ENCODE results near the gene KCNJ9. TPM values are rescaled to one million over a fixed set of nuclear protein-coding genes. Genes with fewer than 3 reads are reported as not detected.

KCNJ9 gene
- total and polyA plus RNA-seq, 2 of the 4 experiments (the other 2 are of a cell fraction), result not detected

- ChIA-PET CTCF (no interaction called here), POLR2A (ENCODE audit: unreplicated experiment) (no interaction called here)
- H2BK15ac ChIP-seq (ENCODE audit: low read depth, low read length), result no peak overlapping the region
- H3K9ac ChIP-seq (ENCODE audit: low read depth, low read length), result no peak overlapping the region
- no peak overlapping the region for H3K4me2 ChIP-seq (ENCODE audit: low read depth, low read length)
- no peak overlapping the region for H2AK5ac ChIP-seq (ENCODE audit: low read depth, low read length)
- in situ Hi-C loops (cut with MboI; ENCODE audit: low sequenced_read_pairs), result no loop called here
- no peak overlapping the region for H4K91ac ChIP-seq (ENCODE audit: insufficient read depth, low read depth, low read length)
- no peaks in the 10 kb centered on the region for H3K9me1 ChIP-seq (ENCODE audit: insufficient read depth, low read length)
- no TSS peak for BruUV-seq (replicated peaks)
- no peak overlapping the region for H3K27ac ChIP-seq (ENCODE audit: insufficient read depth, low read length)
- H2BK20ac ChIP-seq (ENCODE audit: low read depth, low read length), result no peak overlapping the region
- ATAC-seq (ENCODE audit: low read depth) (no peak), DNase-seq (no peak)
- no peaks in the 10 kb centered on the region for H4K20me1 ChIP-seq (ENCODE audit: insufficient read depth, low read length)
- no peak overlapping the region for H3K14ac ChIP-seq (replicated peaks; ENCODE audit: low read depth, low read length)
- H3K4ac ChIP-seq (ENCODE audit: low read depth, low read length), result no peak overlapping the region
- 100% methylated on average over 2 of the region's 5 CpGs; no CpG with 5 or more reads in 1 of the 2 experiments for WGBS, 2 experiments (ENCODE audit: extremely low coverage in 2 of 2, insufficient read length in 1 of 2)
- H4K5ac ChIP-seq (ENCODE audit: low read depth, low read length), result no peak overlapping the region
- no peak overlapping the region for H3K4me3 ChIP-seq (ENCODE audit: insufficient read depth, low read depth, low read length)
- TF ChIP-seq CEBPB (IDR thresholded peaks at IDR 0.05; ENCODE audit: low read depth, low read length) (no peak), CHD1 (IDR thresholded peaks at IDR 0.05; ENCODE audit: low read depth, low read length) (no peak), USF2 (IDR thresholded peaks at IDR 0.05; ENCODE audit: low read depth, low read length) (no peak), MAZ (IDR thresholded peaks at IDR 0.05; ENCODE audit: borderline replicate concordance, low read depth, low read length) (no peak), SMC3 (IDR thresholded peaks at IDR 0.05; ENCODE audit: low read depth, low read length) (no peak), RCOR1 (IDR thresholded peaks at IDR 0.05; ENCODE audit: insufficient replicate concordance, low read length) (no peak), RAD21 (IDR thresholded peaks at IDR 0.05; ENCODE audit: low read length) (no peak), CTCF (conservative IDR thresholded peaks at IDR 0.05; ENCODE audit: low read depth, low read length) (no peak), RFX5 (IDR thresholded peaks at IDR 0.05; ENCODE audit: low read depth, low read length) (no peak), NFE2L2 (IDR thresholded peaks at IDR 0.05; ENCODE audit: low read depth, low read length) (no peak), ELK1 (IDR thresholded peaks at IDR 0.05; ENCODE audit: borderline replicate concordance, low read depth, low read length) (no peak), MXI1 (IDR thresholded peaks at IDR 0.05; ENCODE audit: borderline replicate concordance, low read depth, low read length) (no peak), BHLHE40 (IDR thresholded peaks at IDR 0.05; ENCODE audit: low read depth, low read length) (no peak), POLR2A (IDR thresholded peaks at IDR 0.05; ENCODE audit: low read depth, low read length) (no peak), MAFK (IDR thresholded peaks at IDR 0.05; ENCODE audit: low read depth, low read length) (no peak), FOS (IDR thresholded peaks at IDR 0.05; ENCODE audit: low read depth, low read length) (no peak)
- H3K36me3 ChIP-seq (ENCODE audit: control insufficient read depth, insufficient read depth, low read length), result no peaks in the 10 kb centered on the region
- no peaks in the 10 kb centered on the region for H3K4me1 ChIP-seq (ENCODE audit: control insufficient read depth, insufficient read depth, low read length)
- no peak overlapping the region for H2BK5ac ChIP-seq (ENCODE audit: low read depth, low read length, poor library complexity, severe bottlenecking)
- H4K8ac ChIP-seq (ENCODE audit: low read depth in 2 of 2, low read length in 2 of 2), result no peak overlapping the region
- no peak overlapping the region for H3K23ac ChIP-seq (ENCODE audit: low read depth, low read length)
- peaks cover 51% of the 10 kb centered on the region for H3K27me3 ChIP-seq (ENCODE audit: control insufficient read depth, insufficient read depth, low read length)
- dilution Hi-C loops (cut with HindIII; ENCODE audit: low sequenced_read_pairs, unreplicated experiment), result no loop called here
- no peak overlapping the region for H3K56ac ChIP-seq (ENCODE audit: extremely low read depth, insufficient read depth, low read length)
- H2AFZ ChIP-seq (replicated peaks; ENCODE audit: low read length, poor library complexity), result no peak overlapping the region
- intact Hi-C loops (cut with micrococcal nuclease), result no loop called here
- no peak overlapping the region for H3K18ac ChIP-seq (ENCODE audit: low read depth, low read length)
- no peaks in the 10 kb centered on the region for H3K9me3 ChIP-seq (ENCODE audit: control insufficient read depth, insufficient read depth, low read length)
- no peaks in the 10 kb centered on the region for H3K79me1 ChIP-seq (ENCODE audit: low read depth in 1 of 2, low read length in 2 of 2)
- no peak overlapping the region for H2AK9ac ChIP-seq (replicated peaks; ENCODE audit: low read depth, low read length, poor library complexity)
- H2BK120ac ChIP-seq (ENCODE audit: low read depth, low read length), result no peak overlapping the region
Measured at GRCh38 chr1:160136926-160137200, 55.5 kb downstream of the KCNJ9 start.

Measured in IMR-90 (cell line).